Effector CD8-positive, alpha-beta T cell (primary cell): ENCODE measurements around the gene PLXNB1.

Experiments used
- DNase-seq: peaks from one replicate; lab custom pipeline; 2025; lab: John Stamatoyannopoulos, UW

The PLXNB1 gene

GRCh38 chr3:48418140-48418539 is 11.7 kb downstream of the PLXNB1 start:
- no peak for DNase-seq

GRCh38 chr3:48417529-48418108 is 12.3 kb downstream of the PLXNB1 start:
- DNase-seq = no peak

GRCh38 chr3:48416546-48416945 is 13.3 kb downstream of the PLXNB1 start:
- no peak for DNase-seq

DNA sequence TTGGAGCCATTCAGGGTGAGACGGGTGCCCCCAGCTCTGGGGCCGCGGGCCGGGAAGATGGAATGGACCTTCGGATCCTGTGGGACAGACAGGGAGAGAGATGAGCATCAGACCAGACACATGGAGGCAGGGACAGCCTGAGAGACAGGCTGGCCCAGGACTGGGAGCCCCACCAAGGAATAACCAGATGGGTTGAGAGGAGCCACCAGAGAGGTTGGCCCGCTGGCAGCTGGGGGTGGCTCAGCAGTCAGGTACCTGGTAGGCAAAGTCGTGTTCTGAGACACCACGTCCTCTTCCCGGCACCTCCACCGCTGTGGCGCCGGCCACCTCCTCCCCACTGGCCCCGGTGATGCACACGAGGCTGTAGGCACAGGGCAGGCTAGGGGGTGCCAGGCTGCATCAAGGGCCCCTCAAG is 13.8 kb downstream of the PLXNB1 start:
- DNase-seq = no peak

DNA sequence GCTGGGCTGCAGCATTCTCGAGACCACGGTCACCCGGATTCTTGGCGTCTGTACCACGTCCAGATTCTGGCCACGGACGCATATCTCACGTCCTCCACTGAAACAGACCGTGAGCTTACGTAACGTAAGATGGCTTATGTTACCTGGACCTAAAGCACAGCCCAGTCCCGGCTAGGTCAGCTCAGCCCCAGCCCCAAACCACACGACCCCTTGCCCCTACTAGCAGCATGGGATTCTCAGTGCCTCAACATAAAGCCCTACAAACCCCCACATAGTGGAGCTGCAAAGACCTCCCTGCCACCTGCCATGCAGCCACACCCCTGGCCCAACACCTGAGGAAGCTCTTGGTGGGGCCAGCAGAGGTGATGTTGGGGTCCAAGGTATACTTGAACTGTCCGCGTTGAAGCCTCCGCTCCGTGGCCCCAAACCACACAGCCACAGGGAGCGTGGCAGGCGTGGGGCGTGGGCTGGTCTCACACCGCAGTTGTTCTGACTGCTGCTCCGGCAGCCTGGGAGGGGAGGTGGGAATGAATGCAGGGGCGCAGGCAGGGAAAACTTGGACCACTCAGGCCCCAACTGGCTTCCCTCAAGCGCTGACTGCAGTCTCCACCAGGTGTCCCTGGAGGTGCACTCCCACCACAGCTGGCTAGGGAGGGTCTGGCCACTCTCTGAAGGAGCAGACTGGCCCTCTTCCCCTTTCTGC is 14.5 kb downstream of the PLXNB1 start:
- DNase-seq = no peak

GRCh38 chr3:48414376-48415250 is 15.3 kb downstream of the PLXNB1 start:
- no peak for DNase-seq

DNA sequence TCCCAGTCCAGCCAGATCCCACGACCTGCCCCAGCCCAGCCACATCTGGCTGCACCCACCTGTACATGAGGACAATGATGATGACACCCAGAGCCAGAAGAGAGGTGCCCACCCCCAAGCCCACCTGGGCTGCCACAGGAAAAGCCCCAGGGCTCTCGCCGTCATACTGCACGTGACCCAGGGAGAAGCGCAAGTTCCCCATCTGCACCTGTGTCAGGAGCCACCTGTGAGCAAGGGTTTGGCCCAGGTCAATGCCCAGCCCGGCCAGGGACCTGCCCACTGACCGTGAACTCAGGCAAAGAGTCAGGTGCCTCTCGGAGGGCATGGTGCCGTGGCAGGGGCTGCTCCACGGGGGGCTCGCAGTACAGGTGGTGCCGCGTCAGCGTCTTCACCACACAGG is 16.3 kb downstream of the PLXNB1 start:
- DNase-seq = no peak

- no peak for DNase-seq
Observed at GRCh38 chr3:48413086-48413485, 16.8 kb downstream of the PLXNB1 start.

DNA sequence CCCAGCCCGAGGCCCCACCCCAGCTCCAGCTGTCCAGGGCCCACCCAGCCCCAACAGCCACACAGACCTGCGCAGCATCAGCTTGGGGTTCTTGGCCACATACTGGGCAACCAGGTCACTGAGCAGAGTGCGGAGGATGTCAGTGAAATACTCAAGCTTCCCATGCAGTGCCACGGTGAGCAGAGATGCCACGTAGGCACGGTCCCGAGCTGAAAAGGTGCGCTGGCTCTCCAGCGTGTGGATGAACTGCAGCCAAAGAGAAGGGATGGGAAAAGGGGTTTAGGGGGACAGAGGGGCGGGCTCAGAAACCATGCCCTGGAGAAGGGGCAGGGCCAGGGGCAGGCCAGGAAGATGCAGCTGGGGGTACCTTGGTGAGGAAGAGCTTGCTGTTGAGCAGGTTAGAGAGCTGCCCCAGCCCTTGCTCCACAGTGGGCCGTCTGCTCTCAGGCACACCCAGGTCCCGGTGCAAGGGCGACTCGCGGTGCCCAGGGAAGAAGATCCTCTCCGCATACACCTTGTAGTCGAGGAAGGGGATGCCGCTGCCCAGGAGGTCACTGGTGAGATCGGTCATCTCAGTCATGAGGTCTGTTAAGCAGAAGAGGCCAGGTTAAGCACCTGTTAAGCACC is 17.4 kb downstream of the PLXNB1 start:
- DNase-seq = no peak

GRCh38 chr3:48411606-48412374 is 18.1 kb downstream of the PLXNB1 start:
- DNase-seq = no peak

DNA sequence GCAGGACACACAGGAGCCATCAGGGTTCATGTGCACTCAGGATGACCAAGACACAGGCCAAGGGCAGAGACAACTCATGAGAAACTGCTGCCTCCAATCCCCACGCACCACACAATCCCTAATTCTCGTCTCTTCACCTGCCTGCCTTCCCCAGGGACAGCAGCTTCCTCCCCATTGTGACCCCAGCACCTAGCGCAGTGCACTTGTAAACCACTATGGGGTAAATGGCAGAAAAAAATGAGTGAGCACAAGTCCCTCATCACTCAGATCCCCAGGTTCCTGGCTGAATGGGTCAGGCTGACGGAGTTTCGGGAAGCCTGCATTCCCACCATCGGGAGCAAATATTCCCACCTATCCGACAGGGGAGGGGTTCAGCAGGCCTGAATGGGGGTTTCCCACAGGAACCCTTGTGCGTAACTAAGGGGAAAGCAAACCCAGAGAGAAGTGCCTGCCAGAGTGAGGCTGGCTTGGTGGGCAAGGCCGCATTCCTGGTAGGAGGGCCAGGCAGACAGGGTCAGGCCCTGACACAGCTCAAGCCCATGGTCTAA is 18.8 kb downstream of the PLXNB1 start:
- no peak for DNase-seq

DNA sequence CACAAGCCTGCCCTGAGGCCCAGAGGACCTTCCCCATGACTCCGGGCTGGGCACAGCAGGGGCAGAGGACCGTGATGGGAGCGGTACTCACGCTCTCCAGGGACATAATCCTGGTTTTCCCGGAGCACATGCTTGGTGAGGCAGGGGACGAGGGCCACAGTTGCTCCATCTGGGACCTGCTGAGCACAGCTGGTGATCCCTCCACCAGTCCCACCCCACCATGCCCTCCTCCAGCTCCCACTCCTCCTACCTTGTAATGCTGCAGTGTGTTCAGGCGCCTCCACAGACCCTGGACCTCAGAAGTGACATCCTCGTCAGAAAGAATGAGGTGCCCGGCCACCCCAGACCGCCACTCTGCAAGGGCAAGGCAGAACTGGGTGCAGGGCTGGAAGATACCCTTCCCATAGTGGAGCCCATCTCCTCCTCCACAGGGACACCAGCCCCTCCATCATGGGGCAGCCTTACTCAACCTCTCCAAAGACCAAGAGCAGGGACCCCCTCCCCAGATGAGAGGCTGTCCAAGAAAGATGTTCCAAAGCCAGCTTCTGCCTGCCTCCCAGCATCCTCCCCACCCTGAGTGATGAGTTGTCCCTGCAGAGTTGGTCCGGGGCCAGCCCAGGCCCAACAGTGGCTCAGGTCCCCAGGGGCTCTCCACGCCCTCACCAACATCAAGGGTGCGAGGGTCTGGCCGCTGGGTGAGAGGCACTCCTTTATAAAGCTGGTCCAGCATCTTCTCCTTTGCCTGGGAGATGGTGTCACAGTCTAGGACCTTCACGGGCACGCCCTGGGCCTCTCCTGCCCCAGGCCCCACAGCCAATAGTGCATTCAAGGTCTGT is 19.5 kb downstream of the PLXNB1 start:
- DNase-seq = no peak

GRCh38 chr3:48409291-48410201 is 20.3 kb downstream of the PLXNB1 start:
- DNase-seq = no peak

GRCh38 chr3:48408823-48409281 is 21.0 kb downstream of the PLXNB1 start:
- DNase-seq = no peak

- no peak for DNase-seq
Observed at GRCh38 chr3:48407542-48408099, 22.3 kb downstream of the PLXNB1 start.

- no peak for DNase-seq
Observed at GRCh38 chr3:48406443-48407431, 23.1 kb downstream of the PLXNB1 start.

DNA sequence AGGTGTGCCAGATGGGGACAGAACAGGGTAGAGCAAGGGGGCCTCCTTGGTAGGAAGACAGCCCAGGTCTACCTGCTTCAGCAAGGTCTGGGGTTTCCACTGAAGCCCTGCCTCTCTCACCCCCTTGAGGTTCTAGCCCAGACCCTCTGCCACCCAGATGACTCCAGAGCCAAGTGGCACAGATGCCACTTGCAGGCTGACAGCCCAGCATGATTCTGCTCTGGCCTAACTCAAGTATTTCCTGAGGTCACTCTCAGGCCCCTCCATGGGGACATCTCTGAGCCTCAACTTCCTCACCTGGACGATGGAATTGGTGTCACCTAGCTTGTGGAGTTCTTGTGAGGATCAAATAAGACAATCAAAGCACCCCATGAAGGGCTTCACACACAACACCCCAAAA is 23.9 kb downstream of the PLXNB1 start:
- no peak for DNase-seq
